Stimulated activated CD4-positive, alpha-beta T cell treated with anti-CD3 and anti-CD28 coated beads, Interleukin-2, amount 100 ng/mL, for 4 hours (primary cell): Measurements from ENCODE around the gene ALG8.
"Not testable (repeated sequence)": the region's sequence is repeated elsewhere in the genome, so short reads cannot be mapped to it uniquely, and the experiment has no call there.

Source experiments
- DNase-seq: peaks from one replicate; pipeline ENCODE4 v3.0.0-alpha.2; 2020; ENCODE audit warnings: low read depth

Gene ALG8

DNA sequence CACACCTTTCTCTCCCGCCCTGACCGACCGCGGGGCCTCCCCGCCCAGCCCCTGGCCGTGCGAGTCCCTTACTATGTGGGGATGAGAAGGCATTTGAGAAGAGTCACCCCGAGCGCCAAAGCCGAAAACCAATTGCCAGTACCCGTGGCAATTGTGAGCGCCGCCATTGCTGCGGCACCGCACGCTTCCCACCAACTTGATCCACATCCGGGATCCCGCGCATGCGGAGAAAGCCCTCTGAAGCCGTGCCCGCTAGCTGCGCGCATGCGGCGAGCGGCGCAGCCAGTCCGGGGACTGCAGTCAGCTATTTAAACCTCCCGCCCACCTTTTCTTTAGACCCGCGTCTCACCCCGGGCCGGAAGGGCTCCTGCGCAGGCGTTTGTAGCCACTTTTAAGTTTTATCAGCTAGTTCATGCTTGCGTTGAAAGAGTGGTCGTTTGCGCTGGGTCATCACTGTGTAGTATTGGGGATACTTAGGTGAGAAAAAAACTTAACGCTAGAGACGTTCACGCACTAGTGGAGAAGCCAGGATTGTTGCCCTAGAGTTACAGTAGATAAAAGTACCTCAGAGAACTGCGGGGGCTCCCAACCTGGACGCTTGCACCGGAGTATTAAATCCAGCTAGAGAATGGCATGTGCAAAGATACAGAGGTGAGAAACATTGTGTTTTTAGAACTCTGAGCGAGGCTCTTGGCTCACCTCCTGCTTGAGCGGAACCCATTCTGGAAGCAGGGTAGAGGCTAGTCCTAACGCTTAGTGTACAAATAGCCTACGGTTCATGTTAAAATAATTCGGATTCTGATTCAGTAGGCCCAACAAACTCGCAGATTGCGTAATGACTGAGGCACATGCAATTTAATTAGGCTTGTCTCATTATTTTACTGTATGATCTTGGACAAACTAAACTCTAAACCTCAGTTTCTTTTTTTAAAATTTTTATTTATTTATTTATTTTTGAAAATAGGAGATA is at the start of gene ALG8:
ALG8 (minus strand) TSS at position 205 of the 970 bp plus-strand sequence; CDS start at position 167, 38 bp downstream.
- DNase-seq, result peak; percentile 95

DNA sequence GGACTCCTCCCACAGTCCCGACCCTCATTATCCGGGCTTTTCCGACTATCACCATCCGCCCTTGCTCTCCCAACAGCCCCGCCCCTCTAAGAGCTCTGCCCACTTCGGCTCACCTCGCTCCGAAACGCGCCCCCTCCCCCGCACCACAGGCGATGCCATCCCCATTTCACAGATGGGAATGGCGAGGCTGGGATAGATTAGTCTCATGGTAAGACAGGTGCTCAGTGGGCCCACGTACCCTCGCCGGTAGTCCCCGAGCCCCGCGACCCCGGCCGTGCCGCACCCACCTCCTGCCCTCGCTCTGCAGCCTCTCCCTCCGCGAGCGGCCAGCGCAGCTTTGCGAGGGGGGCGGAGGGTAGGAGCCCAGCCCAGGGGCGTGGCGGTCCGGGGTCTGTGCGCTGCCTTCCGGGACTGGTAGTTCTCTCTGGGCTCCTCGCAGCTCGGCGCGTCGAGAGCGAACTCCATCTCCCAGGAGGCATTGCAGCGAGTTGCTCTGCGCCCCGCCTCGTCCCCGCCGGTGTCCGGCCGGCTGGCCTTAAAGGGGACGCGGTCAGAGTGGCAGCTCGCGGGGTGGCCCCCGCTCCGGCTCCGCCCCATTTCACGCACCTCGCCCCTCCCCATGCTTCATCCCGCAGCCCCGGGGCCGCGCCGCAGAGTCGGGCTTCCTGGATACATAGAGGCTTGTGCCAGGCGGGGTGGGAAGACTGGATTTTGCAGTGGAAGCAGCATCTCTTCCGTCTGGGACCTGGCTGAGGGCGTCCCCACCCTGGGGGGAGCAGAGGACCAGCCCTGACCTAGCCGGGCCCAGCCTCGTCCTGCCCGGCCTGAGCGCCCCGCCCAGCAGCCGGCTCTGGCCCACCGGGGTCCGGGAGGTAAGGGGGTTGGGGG is 49.1 kb upstream of the ALG8 start, which contains the start of the genes KCTD21 and USP35:
KCTD21 (minus strand) TSS at position 341 of the 888 bp plus-strand sequence. CDS start 14,072 bp downstream, outside the sequence.
USP35 (plus strand) TSS at position 634 of the 888 bp plus-strand sequence. CDS start 7,327 bp downstream, outside the sequence.
- peak; percentile 87 for DNase-seq

GRCh38 chr11:78187366-78188285 is 48.2 kb upstream of the ALG8 start:
- peak; percentile 84 for DNase-seq

DNA sequence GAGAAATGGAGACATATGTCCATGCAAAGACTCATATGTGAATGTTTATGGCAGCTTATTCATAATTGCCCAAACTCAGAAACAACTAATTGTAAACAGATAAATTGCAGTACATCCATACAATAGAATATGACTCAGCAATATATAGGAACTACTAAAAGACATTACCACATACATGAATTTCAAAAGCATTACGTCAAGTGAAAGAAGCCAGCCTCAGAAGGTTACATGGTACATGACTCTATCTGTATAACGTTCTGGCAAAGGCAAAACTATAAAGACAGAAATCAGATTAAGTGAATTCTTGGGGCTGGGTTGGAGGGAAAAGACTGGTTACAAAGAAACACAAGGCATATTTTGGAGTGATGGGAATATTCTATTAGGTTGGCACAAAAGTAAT is 41.8 kb upstream of the ALG8 start:
- no peak for DNase-seq

DNA sequence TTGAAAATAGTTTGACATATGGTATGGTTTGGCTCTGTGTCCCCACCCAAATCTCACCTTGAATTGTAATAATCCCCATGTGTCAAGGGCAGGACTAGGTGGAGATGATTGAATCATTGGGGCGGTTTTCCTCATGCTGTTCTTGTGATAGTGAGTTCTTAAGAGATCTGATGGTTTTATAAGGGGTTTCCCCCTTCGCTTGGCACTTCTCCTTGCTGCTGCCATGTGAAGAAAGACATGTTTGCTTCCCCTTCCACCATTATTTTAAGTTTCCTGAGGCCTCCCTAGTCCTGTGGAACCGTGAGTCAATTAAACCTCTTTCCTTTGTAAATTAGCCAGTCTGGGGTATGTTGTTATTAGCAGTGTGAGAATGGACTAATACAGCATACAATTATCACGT is 41.3 kb upstream of the ALG8 start:
- DNase-seq, result no peak

- DNase-seq, result no peak
Observed at GRCh38 chr11:78179459-78180071, 40.1 kb upstream of the ALG8 start.

GRCh38 chr11:78177216-78177615 is 37.8 kb upstream of the ALG8 start:
- DNase-seq, result no peak

DNA sequence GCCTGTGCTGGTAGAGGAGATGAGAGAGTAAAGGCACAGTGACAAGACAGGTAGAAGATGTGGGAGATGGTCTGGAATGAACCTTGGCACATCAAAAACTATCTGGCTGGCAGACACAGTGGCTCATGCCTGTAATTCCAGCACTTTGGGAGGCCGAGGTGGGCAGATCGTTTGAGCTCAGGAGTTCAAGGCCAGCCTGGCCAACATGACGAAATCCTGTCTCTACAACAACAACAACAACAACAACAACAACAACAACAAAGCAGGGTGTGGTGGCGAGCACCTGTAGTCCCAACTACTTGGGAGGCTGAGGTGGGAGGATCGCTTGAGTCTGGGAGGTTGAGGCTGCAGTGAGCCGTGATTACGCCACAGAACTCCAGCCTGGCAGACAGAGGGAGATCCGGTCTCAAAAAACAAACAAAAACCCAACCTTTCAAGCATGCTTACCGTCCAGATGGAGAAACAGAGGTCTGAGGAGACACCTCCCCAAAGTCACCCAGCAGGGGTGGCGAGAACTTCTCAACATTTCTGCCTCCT is 37.2 kb upstream of the ALG8 start:
- DNase-seq, result no peak

GRCh38 chr11:78175862-78176261 is 36.4 kb upstream of the ALG8 start:
- not testable (repeated sequence) for DNase-seq

- DNase-seq, result no peak
Observed at GRCh38 chr11:78171951-78172350, 32.5 kb upstream of the ALG8 start.

DNA sequence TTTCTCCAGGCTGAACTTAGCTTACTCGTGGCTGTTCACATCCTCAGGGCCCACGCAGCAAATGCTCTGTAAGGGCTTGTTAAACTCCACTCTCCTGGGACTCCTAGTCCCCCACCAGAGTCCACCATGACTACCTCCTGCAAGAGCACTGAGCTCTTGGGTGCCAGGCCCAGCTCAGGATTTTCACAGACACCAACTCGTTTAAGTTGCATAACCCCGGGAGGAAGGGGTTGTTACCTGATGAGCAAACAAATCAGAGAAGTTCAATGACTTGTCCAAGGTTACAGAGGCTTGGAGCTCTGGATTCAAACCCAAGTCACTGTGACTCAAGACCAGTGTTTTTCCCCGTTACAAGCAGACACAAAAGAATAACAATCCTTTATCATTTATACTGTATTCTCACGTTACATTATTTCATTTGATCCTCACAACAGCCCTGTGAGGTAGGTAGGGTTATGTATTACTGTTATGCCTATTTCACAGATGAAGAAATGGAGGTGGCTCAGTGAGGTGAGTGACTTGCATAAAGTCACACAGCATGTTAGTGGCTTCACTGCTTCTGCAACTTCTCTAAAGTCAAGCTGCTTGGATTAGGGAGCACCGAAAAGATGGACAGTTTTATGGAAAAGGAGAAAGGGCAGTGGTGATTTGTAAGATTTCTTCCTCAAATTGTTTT is 31.6 kb upstream of the ALG8 start:
- no peak for DNase-seq

- DNase-seq, result no peak
Observed at GRCh38 chr11:78170413-78170812, 31.0 kb upstream of the ALG8 start.

DNA sequence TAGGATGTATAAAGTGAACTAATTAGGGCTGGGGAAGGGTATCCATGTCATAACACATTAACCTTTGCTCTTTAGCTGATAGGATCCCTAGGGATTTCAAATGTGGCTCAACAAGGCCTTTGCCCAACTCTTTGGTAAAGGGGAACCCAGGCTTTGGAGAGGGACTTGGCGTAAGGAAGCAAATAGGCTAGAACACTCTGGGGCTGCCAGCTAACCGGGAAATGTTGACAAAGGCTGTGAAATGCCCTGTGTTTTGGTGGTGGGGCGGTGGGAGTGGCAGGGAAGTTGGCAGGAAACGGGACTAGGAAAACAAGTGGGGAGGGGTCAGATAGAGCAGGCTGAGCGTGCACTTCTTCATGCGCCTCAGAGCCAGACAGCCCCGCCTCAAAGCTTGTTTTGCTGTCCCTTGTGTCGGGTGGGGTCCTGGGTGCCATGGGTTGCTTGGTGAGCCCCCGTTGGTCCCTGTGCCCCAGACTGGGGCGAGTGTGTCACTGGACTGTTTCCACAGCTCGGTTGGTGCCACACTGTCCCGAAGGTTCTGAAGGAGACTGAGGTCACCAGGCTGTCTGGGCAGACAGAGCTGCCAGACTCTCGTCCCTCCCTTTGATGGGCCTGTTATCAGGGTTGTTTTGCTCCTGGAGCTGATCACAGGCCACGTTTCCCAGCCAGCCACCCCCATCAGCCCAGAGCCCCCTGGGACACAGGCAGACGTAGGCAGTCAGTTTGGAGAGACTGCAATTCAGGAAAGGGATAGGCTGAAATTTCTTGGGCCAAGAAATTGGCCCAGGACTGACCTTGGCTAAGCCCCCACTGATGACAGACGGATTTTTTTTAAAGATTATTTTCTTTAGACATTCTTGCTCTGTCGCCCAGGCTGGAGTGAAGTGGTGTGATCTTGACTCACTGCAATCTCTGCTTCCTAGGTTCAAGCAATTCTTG is 29.4 kb upstream of the ALG8 start:
- DNase-seq, result no peak

DNA sequence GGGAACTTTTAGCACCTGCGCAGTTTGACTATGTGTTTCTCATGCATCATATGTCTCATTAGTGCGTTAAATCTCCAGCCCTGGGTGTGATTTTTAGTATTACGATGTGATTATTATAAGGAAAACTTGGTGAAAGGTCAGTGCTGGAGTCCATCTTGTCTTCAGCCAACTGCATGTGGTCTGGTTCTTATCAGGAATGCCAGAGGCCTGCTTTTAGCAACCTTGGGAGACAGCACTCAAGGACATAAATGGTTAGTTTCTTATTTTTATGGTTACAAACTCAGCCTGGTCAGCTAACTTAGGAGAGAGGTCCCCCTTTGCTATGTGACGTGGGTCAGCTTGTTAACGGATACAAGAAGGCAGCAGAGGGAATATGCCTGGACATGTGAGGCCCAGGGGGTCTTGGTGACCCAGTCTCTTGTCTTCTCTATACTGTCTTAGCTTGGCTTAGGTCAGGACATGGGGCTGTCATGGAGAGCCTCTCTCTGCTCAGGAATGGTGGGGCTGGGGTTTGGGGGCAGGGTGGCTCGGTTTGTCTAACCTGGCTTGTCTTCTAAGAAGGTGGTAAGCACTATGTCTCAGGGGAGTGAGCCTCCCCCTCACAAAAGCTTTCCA is 27.5 kb upstream of the ALG8 start:
- no peak for DNase-seq

DNA sequence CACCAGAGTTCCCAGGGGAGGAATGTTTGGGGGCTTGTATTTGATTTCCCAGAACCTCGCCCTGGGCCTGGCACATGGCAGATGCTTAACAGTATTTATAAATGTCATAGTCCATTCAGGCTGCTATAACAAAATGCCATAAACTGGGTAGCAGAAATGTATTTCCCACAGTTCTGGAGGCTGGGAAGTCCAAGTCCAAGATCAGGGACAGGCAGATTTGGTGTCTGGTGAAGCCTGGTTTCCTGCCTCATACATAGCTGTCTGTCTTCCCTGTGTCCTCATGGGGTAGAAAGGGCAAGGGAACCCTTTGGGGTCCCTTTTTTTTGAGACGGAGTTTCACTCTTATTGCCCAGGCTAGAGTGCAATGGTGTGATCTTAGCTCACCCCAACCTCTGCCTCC is 25.0 kb upstream of the ALG8 start:
- DNase-seq, result no peak

DNA sequence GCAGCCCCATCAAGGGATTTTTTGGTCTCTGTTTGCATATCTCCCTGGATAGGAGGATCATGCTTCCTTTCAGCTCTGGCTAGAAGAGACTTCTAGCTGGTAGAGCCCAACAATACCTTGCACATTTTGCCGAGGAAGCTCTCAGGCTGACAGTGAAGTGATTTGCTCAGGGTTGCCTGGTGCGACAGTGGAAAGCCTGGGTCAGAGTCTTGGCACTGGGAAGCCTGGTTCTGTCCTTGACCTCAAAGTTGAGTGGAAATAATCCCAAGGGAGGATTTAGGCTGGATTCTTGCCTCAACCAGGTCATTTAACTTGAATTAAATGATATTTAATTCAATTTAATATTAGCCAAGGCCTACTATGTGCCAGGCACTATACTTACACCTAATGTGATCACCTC is 24.4 kb upstream of the ALG8 start:
- DNase-seq, result no peak

DNA sequence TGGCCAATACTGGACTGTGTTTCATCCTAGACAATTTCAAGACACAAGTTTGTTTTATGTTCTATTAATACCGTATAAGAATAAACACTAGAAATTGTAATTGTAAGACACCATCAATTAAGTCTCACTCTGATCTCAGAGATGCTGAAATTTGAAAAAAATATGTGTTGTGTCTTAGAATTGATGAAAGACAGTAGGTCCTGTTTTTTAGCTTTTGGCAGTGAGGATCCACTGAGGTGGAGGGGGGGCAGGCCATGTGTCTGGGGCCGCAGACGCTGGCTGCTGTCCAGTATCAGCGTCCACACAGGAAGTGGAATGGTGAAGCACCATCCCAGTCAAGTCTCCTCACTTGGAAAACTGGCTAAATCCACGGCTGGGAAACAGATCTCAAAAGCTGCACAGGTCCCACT is 22.5 kb upstream of the ALG8 start:
- DNase-seq, result no peak

DNA sequence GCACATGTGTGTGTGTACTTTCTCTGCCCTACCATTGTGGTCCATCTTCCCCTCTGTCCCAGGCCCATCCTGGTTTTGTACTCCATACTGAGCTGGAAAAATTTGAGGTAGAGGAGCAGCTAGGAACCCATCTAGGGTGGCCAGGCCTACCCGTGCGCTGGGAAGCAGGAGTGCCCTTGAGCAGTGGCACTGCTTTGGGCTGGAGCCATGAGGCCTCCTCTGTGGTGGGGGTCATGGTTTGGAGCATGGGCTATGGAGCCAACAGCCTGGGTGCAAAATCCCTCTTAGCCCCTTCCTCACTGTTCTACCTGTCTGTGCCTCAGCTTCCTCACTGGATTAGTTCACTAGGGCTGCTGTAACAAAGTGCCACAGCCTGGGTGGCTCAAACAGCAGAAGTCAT is 21.9 kb upstream of the ALG8 start:
- no peak for DNase-seq
